ENCODE measurements around the gene PPEF2.
"Not testable (repeated sequence)": the region's sequence is repeated elsewhere in the genome, so short reads cannot be mapped to it uniquely, and the experiment has no call there.

Gene PPEF2

GRCh38 chr4:75902352-75902751 lies at the start of gene PPEF2:
TSS of gene PPEF2 (minus strand) at chr4:75902452. CDS start at chr4:75896325, 6,127 bp downstream.
- H3K9me3 Mint-ChIP-seq (ENCODE audit: low read depth), result no peaks in the 10 kb centered on the region
- no peak within 1 kb of the TSS for H3K27ac Mint-ChIP-seq
- H3K27me3 Mint-ChIP-seq, result peaks cover 1% of the 10 kb centered on the region
- H3K4me3 Mint-ChIP-seq, result no peak within 1 kb of the TSS
- H3K36me3 Mint-ChIP-seq, result no peaks in the 10 kb centered on the region
- no peaks in the 10 kb centered on the region for H3K4me1 Mint-ChIP-seq (ENCODE audit: low read depth)

- H3K27ac Mint-ChIP-seq, result no peak overlapping the region
- peaks cover 7% of the 10 kb centered on the region for H3K36me3 Mint-ChIP-seq
- H3K4me3 Mint-ChIP-seq, result no peak overlapping the region
- H3K27me3 Mint-ChIP-seq, result no peaks in the 10 kb centered on the region
- peaks cover 5% of the 10 kb centered on the region for H3K4me1 Mint-ChIP-seq (ENCODE audit: low read depth)
- no peaks in the 10 kb centered on the region for H3K9me3 Mint-ChIP-seq (ENCODE audit: low read depth)
These were observed 48.1 kb upstream of the PPEF2 start for GRCh38 chr4:75950213-75950815.

- H3K9me3 Mint-ChIP-seq (ENCODE audit: low read depth), result no peaks in the 10 kb centered on the region
- no peaks in the 10 kb centered on the region for H3K27me3 Mint-ChIP-seq
- peaks cover 7% of the 10 kb centered on the region for H3K36me3 Mint-ChIP-seq
- H3K4me3 Mint-ChIP-seq, result no peak overlapping the region
- no peak overlapping the region for H3K27ac Mint-ChIP-seq
- H3K4me1 Mint-ChIP-seq (ENCODE audit: low read depth), result peaks cover 5% of the 10 kb centered on the region
These were observed 46.7 kb upstream of the PPEF2 start for GRCh38 chr4:75948822-75949444.

GRCh38 chr4:75940692-75941253 lies 38.5 kb upstream of the PPEF2 start, which contains the start of gene NAAA:
TSS of gene NAAA (minus strand) at chr4:75941013. CDS start at chr4:75940949, 64 bp downstream.
- Mint-ChIP-seq H3K9me3 (ENCODE audit: low read depth) (no peaks in the 10 kb centered on the region), H3K36me3 (peaks cover 6% of the 10 kb centered on the region), H3K27ac (peak within 1 kb of the TSS; percentile 98), H3K27me3 (no peaks in the 10 kb centered on the region), H3K4me1 (ENCODE audit: low read depth) (peaks cover 21% of the 10 kb centered on the region), H3K4me3 (peak within 1 kb of the TSS; percentile 95)

- H3K9me3 Mint-ChIP-seq (ENCODE audit: low read depth), result no peaks in the 10 kb centered on the region
- peak overlapping the region; percentile 98 for H3K27ac Mint-ChIP-seq
- peaks cover 19% of the 10 kb centered on the region for H3K4me1 Mint-ChIP-seq (ENCODE audit: low read depth)
- no peaks in the 10 kb centered on the region for H3K27me3 Mint-ChIP-seq
- H3K36me3 Mint-ChIP-seq, result peaks cover 4% of the 10 kb centered on the region
- peak overlapping the region; percentile 95 for H3K4me3 Mint-ChIP-seq
These were observed 37.8 kb upstream of the PPEF2 start for GRCh38 chr4:75939890-75940691.

GRCh38 chr4:75935628-75936027 lies 33.4 kb upstream of the PPEF2 start:
- Mint-ChIP-seq H3K4me3 (no peak overlapping the region), H3K9me3 (ENCODE audit: low read depth) (no peaks in the 10 kb centered on the region), H3K27me3 (no peaks in the 10 kb centered on the region), H3K27ac (no peak overlapping the region), H3K36me3 (peaks cover 9% of the 10 kb centered on the region), H3K4me1 (ENCODE audit: low read depth) (peaks cover 19% of the 10 kb centered on the region)

- H3K36me3 Mint-ChIP-seq, result peaks cover 12% of the 10 kb centered on the region
- H3K4me1 Mint-ChIP-seq (ENCODE audit: low read depth), result no peaks in the 10 kb centered on the region
- H3K27ac Mint-ChIP-seq, result no peak overlapping the region
- no peak overlapping the region for H3K4me3 Mint-ChIP-seq
- no peaks in the 10 kb centered on the region for H3K27me3 Mint-ChIP-seq
- no peaks in the 10 kb centered on the region for H3K9me3 Mint-ChIP-seq (ENCODE audit: low read depth)
These were observed 27.9 kb upstream of the PPEF2 start for GRCh38 chr4:75930152-75930551.

GRCh38 chr4:75924916-75925315 lies 22.7 kb upstream of the PPEF2 start:
- not testable (repeated sequence) for H3K4me1 Mint-ChIP-seq (ENCODE audit: low read depth); H3K9me3 Mint-ChIP-seq (ENCODE audit: low read depth); H3K4me3 Mint-ChIP-seq; H3K27ac Mint-ChIP-seq; H3K27me3 Mint-ChIP-seq
- H3K36me3 Mint-ChIP-seq, result peaks cover 11% of the 10 kb centered on the region

GRCh38 chr4:75924309-75924827 lies 22.1 kb upstream of the PPEF2 start:
- Mint-ChIP-seq H3K36me3 (peaks cover 11% of the 10 kb centered on the region), H3K9me3 (ENCODE audit: low read depth) (no peaks in the 10 kb centered on the region), H3K4me3 (no peak overlapping the region), H3K27ac (no peak overlapping the region), H3K4me1 (ENCODE audit: low read depth) (no peaks in the 10 kb centered on the region), H3K27me3 (no peaks in the 10 kb centered on the region)

GRCh38 chr4:75922588-75922987 lies 20.3 kb upstream of the PPEF2 start:
- no peaks in the 10 kb centered on the region for H3K27me3 Mint-ChIP-seq
- no peaks in the 10 kb centered on the region for H3K4me1 Mint-ChIP-seq (ENCODE audit: low read depth)
- H3K36me3 Mint-ChIP-seq, result peaks cover 11% of the 10 kb centered on the region
- no peak overlapping the region for H3K27ac Mint-ChIP-seq
- H3K9me3 Mint-ChIP-seq (ENCODE audit: low read depth), result no peaks in the 10 kb centered on the region
- no peak overlapping the region for H3K4me3 Mint-ChIP-seq

GRCh38 chr4:75921910-75922309 lies 19.7 kb upstream of the PPEF2 start:
- H3K36me3 Mint-ChIP-seq, result peaks cover 11% of the 10 kb centered on the region
- H3K27me3 Mint-ChIP-seq, result no peaks in the 10 kb centered on the region
- no peaks in the 10 kb centered on the region for H3K4me1 Mint-ChIP-seq (ENCODE audit: low read depth)
- H3K4me3 Mint-ChIP-seq, result no peak overlapping the region
- no peak overlapping the region for H3K27ac Mint-ChIP-seq
- no peaks in the 10 kb centered on the region for H3K9me3 Mint-ChIP-seq (ENCODE audit: low read depth)

GRCh38 chr4:75920327-75920726 lies 18.1 kb upstream of the PPEF2 start:
- no peak overlapping the region for H3K4me3 Mint-ChIP-seq
- H3K36me3 Mint-ChIP-seq, result peaks cover 9% of the 10 kb centered on the region
- H3K27ac Mint-ChIP-seq, result no peak overlapping the region
- no peaks in the 10 kb centered on the region for H3K4me1 Mint-ChIP-seq (ENCODE audit: low read depth)
- H3K27me3 Mint-ChIP-seq, result no peaks in the 10 kb centered on the region
- H3K9me3 Mint-ChIP-seq (ENCODE audit: low read depth), result no peaks in the 10 kb centered on the region

- Mint-ChIP-seq H3K4me1 (ENCODE audit: low read depth) (no peaks in the 10 kb centered on the region), H3K4me3 (no peak overlapping the region), H3K9me3 (ENCODE audit: low read depth) (no peaks in the 10 kb centered on the region), H3K36me3 (peaks cover 8% of the 10 kb centered on the region), H3K27ac (no peak overlapping the region), H3K27me3 (no peaks in the 10 kb centered on the region)
These were observed 17.7 kb upstream of the PPEF2 start for GRCh38 chr4:75919920-75920319.

- no peaks in the 10 kb centered on the region for H3K4me1 Mint-ChIP-seq (ENCODE audit: low read depth)
- H3K27me3 Mint-ChIP-seq, result no peaks in the 10 kb centered on the region
These were observed 13.9 kb upstream of the PPEF2 start for GRCh38 chr4:75916091-75916661.

More at GRCh38 chr4:75916091-75916661, 13.9 kb upstream of the PPEF2 start:
- Mint-ChIP-seq H3K36me3 (peaks cover 9% of the 10 kb centered on the region), H3K4me3 (no peak overlapping the region), H3K9me3 (ENCODE audit: low read depth) (no peaks in the 10 kb centered on the region), H3K27ac (no peak overlapping the region)

All from activated naive CD8-positive, alpha-beta T cell (primary cell).